HG03354 (cell line): ENCODE measurements around the gene WTAP.

ENCODE experiments used
- ATAC-seq: cut with Tn5 transposase; IDR thresholded peaks from one replicate; pipeline ENCODE4 v1.9.1; 2021; ENCODE audit warnings: mild to moderate bottlenecking; ENCODE audit not compliant: unreplicated experiment, poor library complexity, severe bottlenecking

The WTAP gene

DNA sequence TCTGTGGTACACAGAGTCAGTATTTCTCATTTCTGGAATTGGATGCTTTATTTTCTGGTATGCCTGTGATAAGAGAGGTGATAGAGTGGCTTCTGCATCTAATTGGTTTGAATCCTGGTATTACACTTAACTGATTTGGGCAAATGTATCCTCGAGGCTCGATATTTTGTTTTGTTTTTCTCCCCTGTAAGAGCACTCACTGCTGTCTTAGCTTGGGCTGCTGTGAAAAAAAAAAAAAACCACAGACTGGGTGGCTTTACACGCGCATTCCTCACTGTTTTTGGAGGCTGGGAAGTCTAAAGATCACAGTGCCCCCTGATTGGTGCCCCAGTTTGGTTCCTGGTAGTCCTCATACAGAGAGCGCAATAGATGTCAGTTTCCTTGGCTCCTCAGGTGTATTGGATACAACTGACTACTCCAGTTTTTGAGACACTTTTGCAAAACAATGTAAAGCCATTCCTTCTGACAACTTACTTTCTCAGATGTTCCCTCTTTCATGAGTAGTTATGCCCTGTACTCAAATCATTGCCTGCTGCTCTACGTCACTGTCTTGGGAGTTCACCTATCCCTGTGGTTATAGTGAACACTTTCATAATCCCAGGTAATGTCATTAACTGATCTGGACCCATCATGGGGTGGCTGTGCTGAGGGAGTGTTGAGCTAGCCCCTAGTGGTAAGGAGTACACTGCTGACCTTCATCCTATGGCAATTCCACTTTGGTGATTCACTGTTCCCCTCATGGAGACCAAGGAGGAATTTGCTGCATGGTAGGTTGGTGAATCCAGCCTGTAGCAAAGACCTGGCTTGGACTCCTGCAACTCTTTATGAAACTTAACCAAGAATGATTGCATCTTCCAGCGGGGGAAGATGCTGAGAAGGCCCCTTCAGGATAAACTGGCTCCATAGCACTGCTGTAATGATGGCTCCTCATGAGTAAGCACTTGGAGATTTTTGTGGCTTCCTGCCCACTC, 31.0 kb downstream of the WTAP start:
- no peak for ATAC-seq

DNA sequence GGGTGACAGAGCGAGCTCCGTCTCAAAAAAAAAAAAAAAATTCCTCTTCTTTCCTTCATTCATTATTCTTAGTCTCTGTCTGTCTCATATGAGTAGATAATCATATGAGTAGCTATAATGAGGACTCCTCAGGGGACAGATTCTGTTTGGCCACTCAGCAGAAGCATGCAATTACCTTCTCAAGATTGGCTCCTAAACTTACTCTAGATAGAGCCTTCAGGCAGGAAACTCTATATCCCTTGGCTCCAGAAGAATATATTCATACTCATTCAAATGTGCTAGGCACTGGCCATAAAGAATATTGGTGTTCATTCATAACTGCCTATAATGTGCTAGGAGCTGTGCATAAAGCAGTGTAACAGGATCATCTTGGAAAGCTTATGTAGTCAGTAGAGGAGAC, 32.3 kb downstream of the WTAP start:
- ATAC-seq = no peak

DNA sequence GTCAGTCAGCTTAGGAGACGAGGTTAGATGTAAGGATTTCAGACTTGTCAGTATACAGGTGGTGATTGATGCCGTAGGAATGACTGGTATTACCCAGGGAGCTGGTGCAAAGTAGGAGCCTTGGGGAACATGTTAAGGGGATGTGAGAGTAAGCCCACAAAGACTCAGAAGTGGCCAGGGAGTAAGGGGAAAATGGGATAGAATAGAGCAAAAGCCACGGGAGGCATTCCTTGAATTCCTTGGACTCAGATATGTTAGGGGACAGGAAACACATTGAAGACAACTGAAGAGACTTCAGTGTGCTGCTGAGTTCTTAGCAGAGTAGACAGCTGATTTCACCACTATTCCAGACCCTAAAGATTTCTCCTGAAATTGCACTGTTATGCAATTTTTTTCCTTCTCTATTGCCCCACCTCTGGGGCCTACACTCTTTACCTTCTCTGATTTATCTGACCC, 33.3 kb downstream of the WTAP start:
- ATAC-seq = no peak

DNA sequence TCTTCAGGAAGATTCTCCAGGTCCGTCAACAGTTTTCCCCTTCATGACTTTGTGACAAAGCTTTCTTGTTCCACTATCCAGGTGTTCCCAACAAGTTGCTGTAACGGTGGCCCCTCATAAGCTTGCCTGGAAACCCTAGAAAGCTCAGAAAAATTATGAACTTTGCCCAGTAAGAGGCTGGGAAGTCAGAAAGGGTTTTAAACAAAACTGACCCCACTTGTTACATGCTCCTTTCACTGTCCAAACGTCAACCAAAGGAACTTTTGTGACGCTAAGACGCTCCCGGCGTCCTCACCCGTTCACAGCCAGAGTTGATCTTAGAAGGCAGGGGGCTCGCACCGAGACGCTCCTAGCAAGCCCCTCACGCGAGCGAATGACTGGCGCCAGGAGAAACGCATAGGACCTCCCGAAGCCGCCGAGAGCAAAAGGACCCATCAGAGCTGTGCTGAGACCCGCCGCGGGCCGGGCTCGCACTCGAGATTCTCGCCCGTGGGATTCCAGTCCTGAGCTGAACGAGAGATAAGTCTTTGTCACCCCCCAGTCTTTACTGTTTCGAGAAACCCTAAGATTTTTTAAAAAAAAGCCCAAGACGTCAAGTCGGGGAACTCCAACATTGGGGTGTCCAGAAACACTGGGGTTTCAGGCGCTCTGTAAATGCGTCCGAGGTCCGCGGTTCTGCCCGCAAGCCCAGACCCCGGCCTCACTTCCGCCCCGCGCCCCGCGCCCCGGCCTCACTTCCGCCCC, 34.0 kb downstream of the WTAP start:
- ATAC-seq = no peak

DNA sequence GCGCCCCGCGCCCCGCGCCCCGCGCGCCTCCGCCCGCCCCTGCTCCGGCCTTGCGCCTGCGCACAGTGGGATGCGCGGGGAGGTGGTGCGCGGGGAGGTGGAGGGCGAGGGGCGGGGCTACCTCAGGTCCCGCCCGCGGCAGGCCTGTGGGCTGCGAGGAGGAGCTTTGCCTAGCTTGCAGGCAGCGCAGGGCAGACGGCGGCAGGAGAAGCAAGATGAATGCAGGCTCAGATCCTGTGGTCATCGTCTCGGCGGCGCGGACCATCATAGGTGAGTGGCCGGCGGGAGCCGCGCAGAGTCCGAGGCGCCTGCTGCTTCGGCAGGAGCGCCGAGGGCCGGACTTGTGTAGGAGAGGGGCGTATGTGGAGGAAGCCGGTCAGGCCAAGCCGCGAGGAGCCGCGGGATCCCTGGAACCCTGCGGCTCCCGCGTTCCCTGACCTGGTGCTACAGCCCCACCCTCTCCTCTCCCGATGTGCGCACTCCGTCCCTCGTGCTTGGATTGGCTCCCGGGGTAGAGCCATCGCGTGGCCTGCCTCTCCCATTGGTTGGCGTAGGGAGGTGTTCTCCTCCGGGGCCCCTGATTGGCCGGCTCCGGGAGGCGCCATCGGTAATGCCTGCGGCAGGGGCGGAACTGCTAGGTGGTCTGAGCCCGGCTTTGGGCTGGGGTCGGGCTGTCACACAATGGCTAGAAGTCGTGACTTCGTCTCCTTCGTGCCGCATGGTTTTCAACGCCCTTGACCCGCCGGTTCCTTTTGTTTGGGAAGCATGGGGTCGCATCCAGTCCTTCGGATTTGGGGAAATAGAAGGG, 34.8 kb downstream of the WTAP start, which contains the start of gene ACAT2:
Gene ACAT2, plus strand, starts transcription at position 173 of the 808 bp plus-strand sequence. Its CDS starts 43 bp downstream, at position 216.
- peak; percentile 98 for ATAC-seq

DNA sequence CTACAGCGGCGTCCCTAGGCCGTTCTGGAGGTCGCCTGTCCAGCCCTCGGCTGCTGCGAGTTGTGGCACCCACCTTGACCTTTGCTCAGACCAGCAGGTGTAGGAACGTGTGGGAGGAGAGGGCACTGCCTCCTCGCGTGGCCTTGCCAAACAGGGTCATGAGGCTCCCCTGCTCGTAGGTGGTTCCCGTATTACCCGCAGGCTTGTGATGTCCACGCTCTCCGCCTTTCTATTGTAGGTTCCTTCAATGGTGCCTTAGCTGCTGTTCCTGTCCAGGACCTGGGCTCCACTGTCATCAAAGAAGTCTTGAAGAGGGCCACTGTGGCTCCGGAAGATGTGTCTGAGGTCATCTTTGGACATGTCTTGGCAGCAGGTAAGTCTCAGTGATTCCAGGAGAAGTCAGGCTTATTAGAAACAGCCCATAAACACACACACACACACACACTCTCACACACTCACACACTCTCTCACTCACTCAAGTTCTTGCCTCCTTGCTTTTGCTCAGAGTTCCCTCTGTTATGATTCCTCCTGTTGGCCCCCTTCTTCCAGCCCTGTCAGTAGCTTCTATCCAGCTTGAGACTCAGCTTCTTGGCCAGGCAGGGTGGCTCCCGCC, 35.5 kb downstream of the WTAP start:
- ATAC-seq = peak; percentile 10

DNA sequence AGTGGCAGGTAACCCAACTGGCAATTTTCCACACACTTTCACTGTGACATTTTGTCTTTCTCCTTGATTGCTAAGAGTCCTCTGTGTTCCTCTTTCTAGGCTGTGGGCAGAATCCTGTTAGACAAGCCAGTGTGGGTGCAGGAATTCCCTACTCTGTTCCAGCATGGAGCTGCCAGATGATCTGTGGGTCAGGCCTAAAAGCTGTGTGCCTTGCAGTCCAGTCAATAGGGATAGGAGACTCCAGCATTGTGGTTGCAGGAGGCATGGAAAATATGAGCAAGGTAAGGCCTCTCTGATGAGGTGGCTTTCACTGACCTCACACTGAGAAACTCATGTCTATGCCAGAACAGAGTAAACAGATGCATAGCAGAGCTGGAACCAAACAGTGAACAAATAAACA, 39.6 kb downstream of the WTAP start:
- ATAC-seq = no peak

DNA sequence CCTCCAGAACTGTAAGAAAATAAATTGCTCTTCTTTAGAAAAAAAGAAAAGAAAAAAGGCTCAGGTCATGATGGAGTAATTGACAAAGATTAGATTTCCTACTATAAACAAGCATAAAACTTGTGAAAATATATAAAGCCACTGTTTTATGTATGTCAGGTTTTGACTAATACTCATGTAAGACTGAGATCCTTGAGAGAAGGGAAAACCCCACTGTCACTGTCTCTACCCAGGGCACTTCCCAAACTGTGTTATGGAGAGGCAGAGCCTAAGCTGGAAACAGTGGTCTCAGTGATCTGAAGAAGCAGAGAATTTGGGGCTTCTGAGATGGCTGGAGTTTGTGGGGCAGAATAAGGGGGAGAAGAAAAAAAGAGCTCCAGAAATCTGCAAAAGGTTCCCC, 42.2 kb downstream of the WTAP start:
- no peak for ATAC-seq

DNA sequence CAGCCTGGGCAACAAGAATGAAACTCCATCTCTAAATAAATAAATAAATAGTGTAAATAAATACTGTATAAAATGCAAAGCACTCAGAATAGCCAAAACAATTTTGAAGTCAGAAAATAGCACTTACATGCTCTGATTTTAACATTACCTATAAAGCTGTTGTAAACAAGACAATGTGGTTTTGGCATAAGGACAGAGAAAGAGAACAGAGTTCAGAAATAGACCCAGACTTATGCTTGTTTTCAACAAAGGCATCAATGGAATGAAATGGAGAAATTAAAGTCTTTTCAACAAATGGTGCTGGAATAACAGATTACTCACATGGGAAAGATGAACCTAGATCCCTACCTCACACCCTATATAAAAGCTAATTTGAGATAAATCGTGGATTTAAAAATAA, 44.9 kb downstream of the WTAP start:
- no peak for ATAC-seq

DNA sequence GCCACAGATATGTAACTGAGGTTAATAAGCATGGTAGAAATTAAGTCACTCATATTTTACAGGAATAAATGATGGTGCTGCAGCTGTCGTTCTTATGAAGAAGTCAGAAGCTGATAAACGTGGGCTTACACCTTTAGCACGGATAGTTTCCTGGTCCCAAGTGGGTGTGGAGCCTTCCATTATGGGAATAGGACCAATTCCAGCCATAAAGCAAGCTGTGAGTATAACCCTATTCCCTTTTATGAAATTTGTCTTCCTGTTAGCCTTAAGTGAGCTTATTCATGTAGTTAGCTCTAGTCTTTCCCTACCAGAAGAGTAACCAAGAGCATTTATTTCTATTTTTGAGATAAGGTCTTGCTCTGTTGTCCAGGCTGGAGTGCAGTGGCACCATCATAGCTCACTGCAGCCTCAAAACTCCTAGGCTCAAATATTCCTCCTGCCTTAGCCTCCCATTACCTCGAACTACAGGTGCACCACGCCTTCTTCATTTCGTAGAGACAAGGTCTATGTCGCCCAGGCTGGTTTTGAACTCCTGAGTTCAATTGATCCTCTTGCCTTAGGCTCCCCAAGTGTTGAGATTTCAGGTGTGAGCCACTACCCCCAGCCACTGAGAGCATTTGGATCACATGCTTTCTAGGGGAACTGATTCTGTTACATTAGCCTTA, 50.1 kb downstream of the WTAP start:
- no peak for ATAC-seq

DNA sequence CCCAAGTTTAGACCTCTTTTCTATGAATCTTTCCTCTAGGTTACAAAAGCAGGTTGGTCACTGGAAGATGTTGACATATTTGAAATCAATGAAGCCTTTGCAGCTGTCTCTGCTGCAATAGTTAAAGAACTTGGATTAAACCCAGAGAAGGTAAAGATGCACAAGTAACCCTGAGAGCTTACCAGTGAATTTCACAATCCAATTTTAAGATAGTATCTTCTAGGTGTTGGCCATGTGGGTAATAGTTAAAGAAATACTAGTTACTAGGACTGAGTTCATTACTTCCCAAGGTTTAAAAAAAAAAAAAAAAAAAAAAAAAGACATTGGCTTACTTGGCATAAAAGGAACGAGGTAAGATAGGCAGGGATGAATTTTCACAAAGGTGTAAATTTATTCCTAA, 50.8 kb downstream of the WTAP start:
- no peak for ATAC-seq

DNA sequence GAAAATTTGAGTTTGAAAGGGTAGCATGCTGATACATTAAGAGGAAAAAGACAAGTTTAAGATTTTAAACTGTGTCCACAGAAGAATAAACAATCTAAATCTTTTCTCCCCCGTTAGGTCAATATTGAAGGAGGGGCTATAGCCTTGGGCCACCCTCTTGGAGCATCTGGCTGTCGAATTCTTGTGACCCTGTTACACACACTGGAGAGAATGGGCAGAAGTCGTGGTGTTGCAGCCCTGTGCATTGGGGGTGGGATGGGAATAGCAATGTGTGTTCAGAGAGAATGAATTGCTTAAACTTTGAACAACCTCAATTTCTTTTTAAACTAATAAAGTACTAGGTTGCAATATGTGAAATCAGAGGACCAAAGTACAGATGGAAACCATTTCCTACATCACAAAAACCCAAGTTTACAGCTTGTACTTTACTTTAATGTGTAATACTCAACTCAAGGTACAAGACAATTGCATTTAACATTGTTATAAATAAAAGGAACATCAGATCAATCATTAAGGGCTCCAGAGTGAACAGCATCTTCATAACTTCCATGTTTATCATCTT, 51.3 kb downstream of the WTAP start:
- ATAC-seq = no peak

DNA sequence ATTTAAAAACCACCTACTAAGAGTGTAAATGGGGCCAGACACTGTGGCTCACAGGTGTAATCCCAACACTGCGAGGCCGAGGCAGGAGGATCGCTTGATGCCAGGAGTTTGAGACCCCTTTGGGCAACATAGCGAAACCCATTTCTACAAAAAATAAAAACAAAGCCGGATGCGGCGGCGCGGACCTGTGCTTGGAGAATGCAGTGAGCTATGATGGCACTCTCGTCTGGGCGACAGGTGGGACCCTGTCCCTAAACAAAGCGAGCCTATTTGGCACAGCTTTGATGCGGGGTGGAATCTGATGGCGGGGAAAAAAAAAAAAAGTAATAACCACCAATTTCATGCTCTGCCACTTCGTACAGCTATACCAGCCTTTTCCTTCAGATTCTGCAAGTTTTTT, 61.0 kb downstream of the WTAP start:
- no peak for ATAC-seq

DNA sequence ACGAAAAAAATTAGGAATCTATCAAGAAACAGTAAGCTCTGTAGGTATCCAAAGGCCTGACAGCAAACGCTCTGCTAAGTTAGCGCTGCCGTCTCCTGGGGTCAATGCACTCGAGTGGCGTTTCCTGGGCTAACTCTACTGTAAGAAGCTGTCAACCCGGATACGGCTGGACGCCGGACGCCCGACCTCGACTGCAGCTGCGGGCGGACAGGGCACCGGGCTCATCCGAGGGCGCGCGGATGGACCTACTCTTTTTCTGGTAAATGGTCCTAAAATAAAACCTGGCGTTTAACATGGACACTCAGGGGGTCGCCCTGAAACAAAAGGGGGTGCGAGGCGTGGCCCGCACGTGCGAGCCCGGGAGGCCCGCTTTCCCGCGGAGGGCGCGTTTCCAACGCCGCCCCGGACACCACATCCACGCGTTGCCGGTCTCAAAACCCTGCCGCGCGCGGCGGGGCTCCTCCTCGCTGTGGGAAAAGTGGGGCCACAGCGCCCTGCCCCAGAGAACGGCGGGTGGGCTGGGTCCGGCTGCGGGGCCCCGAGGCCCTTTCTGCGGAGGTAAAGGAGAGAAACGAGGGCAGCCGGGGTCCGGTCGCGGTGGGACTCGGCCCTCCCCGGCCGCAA, 61.6 kb downstream of the WTAP start:
- peak; percentile 0 for ATAC-seq

DNA sequence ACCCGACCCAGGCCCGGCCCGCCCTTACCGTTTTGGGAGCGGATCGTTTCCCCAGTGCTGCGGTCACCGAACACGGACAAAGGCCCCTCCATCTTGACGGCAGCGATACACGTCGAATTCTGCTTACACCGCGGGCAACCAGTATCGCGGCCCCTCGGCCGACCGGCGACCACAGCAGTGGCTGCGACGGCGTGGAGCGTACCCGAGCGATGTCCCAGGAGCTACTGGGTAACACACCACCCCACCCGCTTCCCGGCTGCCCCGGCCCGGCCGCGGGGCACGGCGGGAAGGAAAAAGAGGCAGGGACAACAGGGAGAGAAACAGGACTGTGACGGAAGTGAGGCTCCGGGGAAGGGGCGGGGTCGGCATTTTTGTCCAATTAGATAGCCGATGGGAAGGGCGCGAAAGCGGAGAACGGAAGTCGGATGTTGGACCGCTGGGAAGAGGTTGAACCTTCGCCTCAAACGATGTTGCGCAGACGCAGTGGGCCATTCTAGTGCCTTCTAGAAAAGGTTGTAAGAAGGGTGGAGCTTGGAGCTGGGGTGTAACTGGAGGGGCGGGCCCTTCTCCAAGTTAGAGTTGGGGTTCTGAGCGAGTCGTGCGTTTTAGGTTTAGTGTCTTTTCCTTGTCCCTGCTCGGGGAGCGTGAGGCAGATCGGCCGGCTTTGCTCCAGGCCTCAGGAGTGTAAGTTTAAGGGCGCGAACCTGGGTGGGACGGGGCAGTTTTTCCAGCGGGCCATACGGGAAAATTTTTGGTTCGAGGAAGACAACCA, 62.3 kb downstream of the WTAP start, which contains the start of gene TCP1:
Gene TCP1, minus strand, starts transcription at position 226 of the 772 bp plus-strand sequence. Its CDS starts 134 bp downstream, at position 92.
- peak; percentile 71 for ATAC-seq

DNA sequence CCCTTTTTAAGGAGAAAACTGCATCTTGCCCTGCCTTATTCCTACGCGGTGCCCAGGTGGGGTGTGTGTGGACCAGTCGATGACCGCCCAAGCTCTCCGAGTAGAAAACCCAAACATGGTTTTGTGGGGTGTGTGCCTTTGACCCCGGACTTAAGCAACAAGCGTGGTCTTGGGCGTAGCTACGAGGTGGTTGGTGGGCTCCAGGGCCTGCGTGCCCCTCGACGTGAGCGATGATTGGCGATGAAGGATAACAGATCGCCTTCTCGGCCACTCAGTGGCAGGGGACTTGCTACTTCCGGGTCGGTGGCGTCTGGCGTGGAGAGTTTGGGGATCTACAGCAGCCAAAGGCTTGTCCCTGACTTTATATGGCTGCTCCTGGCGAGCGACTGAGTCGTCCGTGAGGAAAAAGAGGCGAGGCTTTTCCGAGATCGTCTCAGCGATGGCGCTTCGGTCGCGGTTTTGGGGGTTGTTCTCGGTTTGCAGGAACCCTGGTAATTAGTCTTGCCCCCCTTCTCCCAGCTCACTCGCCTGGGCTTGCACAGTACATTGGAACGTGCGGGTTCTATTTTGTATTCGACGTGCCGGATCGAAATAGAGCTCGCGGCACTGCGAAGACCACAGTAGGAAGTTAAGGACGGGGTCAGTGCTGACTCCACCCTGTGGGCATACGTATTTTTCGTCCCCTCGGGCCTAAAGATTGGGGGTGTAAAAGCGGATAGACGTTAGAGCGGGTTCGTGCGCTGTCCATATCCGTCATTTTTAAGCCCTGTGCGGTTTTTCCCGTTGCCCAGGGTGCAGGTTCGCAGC, 63.0 kb downstream of the WTAP start, which contains the start of gene MRPL18:
Gene MRPL18, plus strand, starts transcription at position 319 of the 807 bp plus-strand sequence. Its CDS starts 121 bp downstream, at position 440.
- ATAC-seq = peak; percentile 88
